Frontal cortex (tissue), 4 donors: Measurements from ENCODE around the gene KCNAB1. TPM values are rescaled to one million over a fixed set of nuclear protein-coding genes. Genes with fewer than 3 reads are reported as not detected.
"Not testable (repeated sequence)": the region's sequence is repeated elsewhere in the genome, so short reads cannot be mapped to it uniquely, and the experiment has no call there.

Source experiments
- DNase-seq, 2 donors: peaks; one replicate each; pipeline ENCODE4 v3.0.0; 2012; ENCODE audit warnings: low spot score in 2 of 2
- FAIRE-seq: peaks from 2 replicates; lab custom pipeline; 2012; peaks lifted over from hg19 to GRCh38; lab: Jason Lieb, UNC
- total RNA-seq: library from RNA; depleted of rRNA; stranded (reverse); fragments of >200 nt; gene quantifications from one replicate; pipeline ENCODE4 v1.2.3, GENCODE V29; 2014
- donor health status: control.
- donor health status: control.
- donor health status: control.

Gene KCNAB1
- total RNA-seq, 1 donor from 2014 or later, result 31.4 TPM

- DNase-seq, result no peak
- FAIRE-seq, result no peak
Measured at GRCh38 chr3:156135921-156136638, 15.7 kb downstream of the KCNAB1 start.

- not testable (repeated sequence) for FAIRE-seq, DNase-seq
Measured at GRCh38 chr3:156137397-156137796, 17.0 kb downstream of the KCNAB1 start.

- no peak for FAIRE-seq
Measured at GRCh38 chr3:156140001-156140595, 19.7 kb downstream of the KCNAB1 start.

GRCh38 chr3:156142702-156143101 is 22.3 kb downstream of the KCNAB1 start:
- FAIRE-seq, result no peak
- no peak for DNase-seq

More at GRCh38 chr3:156140001-156140595, 19.7 kb downstream of the KCNAB1 start:
- DNase-seq, result no peak

- FAIRE-seq (no peak), DNase-seq (no peak)
Measured at GRCh38 chr3:156143136-156143535, 22.8 kb downstream of the KCNAB1 start.

- DNase-seq, result no peak
- no peak for FAIRE-seq
Measured at GRCh38 chr3:156144060-156144459, 23.7 kb downstream of the KCNAB1 start.

GRCh38 chr3:156145866-156146265 is 25.5 kb downstream of the KCNAB1 start:
- no peak for DNase-seq

GRCh38 chr3:156148345-156148945 is 28.1 kb downstream of the KCNAB1 start:
- DNase-seq (no peak), FAIRE-seq (no peak)

More at GRCh38 chr3:156145866-156146265, 25.5 kb downstream of the KCNAB1 start:
- FAIRE-seq, result no peak

- FAIRE-seq (no peak), DNase-seq (peak in 1 of 2 donors; percentile 7)
Measured at GRCh38 chr3:156148946-156149381, 28.6 kb downstream of the KCNAB1 start.

GRCh38 chr3:156149876-156150275 is 29.5 kb downstream of the KCNAB1 start:
- DNase-seq (no peak), FAIRE-seq (no peak)

GRCh38 chr3:156150434-156151066 is 30.2 kb downstream of the KCNAB1 start:
- DNase-seq (peak; percentile 24 to 48), FAIRE-seq (peak; percentile 95)

GRCh38 chr3:156151824-156152428 is 31.5 kb downstream of the KCNAB1 start:
- no peak for FAIRE-seq
- DNase-seq, result peak in 1 of 2 donors; percentile 30

GRCh38 chr3:156158656-156159295 is 38.4 kb downstream of the KCNAB1 start:
- DNase-seq (no peak), FAIRE-seq (no peak)

GRCh38 chr3:156160647-156161046 is 40.3 kb downstream of the KCNAB1 start:
- DNase-seq, result no peak
- no peak for FAIRE-seq

- DNase-seq (no peak), FAIRE-seq (no peak)
Measured at GRCh38 chr3:156161172-156161571, 40.8 kb downstream of the KCNAB1 start.

- FAIRE-seq, result no peak
- DNase-seq, result no peak
Measured at GRCh38 chr3:156163848-156164247, 43.5 kb downstream of the KCNAB1 start.

GRCh38 chr3:156166808-156167207 is 46.4 kb downstream of the KCNAB1 start:
- no peak for DNase-seq
- no peak for FAIRE-seq

GRCh38 chr3:156170571-156170970 is 50.2 kb downstream of the KCNAB1 start:
- FAIRE-seq (no peak), DNase-seq (no peak)
